ENCODE data around the gene RASAL1.

GRCh38 chr12:113062502-113063395 is 72.8 kb downstream of the RASAL1 start:
- TF ChIP-seq, protein P1, sequence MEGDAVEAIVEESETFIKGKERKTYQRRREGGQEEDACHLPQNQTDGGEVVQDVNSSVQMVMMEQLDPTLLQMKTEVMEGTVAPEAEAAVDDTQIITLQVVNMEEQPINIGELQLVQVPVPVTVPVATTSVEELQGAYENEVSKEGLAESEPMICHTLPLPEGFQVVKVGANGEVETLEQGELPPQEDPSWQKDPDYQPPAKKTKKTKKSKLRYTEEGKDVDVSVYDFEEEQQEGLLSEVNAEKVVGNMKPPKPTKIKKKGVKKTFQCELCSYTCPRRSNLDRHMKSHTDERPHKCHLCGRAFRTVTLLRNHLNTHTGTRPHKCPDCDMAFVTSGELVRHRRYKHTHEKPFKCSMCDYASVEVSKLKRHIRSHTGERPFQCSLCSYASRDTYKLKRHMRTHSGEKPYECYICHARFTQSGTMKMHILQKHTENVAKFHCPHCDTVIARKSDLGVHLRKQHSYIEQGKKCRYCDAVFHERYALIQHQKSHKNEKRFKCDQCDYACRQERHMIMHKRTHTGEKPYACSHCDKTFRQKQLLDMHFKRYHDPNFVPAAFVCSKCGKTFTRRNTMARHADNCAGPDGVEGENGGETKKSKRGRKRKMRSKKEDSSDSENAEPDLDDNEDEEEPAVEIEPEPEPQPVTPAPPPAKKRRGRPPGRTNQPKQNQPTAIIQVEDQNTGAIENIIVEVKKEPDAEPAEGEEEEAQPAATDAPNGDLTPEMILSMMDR (IDR thresholded peaks at IDR 0.05 in 4 of 5, conservative IDR thresholded peaks at IDR 0.05 in 1 of 5) = no peak
- no peak for TF ChIP-seq POLR2A (IDR thresholded peaks at IDR 0.05)
